LoVo (cell line): ENCODE measurements around the gene DGKZ.
"Not testable (repeated sequence)": the region's sequence is repeated elsewhere in the genome, so short reads cannot be mapped to it uniquely, and the experiment has no call there.

Experiments used
- DNase-seq: peaks from one replicate; pipeline ENCODE4 v3.0.0-alpha.2; 2016; ENCODE audit warnings: low spot score

The DGKZ gene, protein sequence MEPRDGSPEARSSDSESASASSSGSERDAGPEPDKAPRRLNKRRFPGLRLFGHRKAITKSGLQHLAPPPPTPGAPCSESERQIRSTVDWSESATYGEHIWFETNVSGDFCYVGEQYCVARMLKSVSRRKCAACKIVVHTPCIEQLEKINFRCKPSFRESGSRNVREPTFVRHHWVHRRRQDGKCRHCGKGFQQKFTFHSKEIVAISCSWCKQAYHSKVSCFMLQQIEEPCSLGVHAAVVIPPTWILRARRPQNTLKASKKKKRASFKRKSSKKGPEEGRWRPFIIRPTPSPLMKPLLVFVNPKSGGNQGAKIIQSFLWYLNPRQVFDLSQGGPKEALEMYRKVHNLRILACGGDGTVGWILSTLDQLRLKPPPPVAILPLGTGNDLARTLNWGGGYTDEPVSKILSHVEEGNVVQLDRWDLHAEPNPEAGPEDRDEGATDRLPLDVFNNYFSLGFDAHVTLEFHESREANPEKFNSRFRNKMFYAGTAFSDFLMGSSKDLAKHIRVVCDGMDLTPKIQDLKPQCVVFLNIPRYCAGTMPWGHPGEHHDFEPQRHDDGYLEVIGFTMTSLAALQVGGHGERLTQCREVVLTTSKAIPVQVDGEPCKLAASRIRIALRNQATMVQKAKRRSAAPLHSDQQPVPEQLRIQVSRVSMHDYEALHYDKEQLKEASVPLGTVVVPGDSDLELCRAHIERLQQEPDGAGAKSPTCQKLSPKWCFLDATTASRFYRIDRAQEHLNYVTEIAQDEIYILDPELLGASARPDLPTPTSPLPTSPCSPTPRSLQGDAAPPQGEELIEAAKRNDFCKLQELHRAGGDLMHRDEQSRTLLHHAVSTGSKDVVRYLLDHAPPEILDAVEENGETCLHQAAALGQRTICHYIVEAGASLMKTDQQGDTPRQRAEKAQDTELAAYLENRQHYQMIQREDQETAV

DNA sequence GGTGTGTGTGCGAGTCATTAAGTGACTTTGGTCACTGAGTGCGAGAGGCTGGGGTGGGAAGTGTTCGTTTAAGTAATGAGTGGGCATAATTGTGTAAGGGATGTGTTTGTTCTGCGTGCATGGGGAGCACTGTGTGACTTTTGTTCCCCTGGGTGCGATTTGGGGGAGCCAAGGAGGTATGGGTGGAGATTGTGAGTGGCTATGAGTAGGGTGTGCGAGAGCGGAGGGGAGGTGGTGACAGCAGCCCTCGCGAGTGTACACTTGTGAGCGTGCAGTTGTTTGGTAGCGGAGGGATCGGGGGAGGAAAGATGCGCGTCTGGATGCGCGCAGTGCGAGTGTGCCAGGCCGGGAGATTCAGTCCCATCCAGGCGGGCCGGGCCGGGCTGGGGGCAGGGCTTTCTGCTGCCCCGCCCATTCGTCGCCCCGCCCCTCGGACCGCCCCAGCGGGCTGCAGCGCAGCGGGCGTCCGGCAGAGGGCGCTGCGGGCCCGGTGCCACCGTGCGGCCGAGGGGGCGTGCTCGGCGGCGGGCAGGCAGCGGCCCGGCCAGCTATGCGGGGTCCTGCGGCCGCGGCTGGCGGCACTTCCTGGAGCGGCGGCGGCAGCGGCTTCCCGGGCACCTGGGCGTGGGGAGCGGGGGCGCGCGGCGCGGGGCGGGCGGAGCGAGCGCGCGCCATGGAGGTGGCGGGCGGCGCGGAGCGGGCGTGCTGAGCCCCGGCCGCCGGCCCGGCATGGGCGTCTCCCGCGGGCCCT is at the start of gene DGKZ:
TSS of gene DGKZ (plus strand) at position 578 of the 751 bp plus-strand sequence. CDS start 197 bp downstream, outside the sequence.
- DNase-seq, result peak; percentile 87

- no peak for DNase-seq
These were observed 48.4 kb upstream of the DGKZ start for GRCh38 chr11:46298699-46299433.

- DNase-seq, result no peak
These were observed 47.8 kb upstream of the DGKZ start for GRCh38 chr11:46299451-46299961.

DNA sequence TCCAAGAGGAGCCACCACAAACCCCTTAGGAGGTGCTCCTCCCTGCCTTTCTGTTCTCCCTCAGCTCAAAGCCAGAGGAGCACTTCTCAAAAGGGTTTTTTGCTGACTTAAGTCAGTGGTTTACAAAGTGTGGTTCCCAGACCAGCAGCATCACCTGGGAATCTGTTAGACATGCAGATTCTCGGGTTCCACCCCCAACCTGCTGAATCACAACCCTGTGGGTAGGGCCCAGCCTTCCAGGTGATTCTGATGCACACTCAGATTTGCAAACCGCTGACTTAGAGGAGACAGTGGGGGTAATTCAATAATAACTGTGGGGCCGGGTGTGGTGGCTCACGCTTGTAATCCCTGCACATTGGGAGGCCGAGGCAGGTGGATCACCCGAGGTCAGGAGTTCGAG is 47.0 kb upstream of the DGKZ start:
- no peak for DNase-seq

GRCh38 chr11:46302866-46303265 is 44.4 kb upstream of the DGKZ start:
- DNase-seq, result no peak

DNA sequence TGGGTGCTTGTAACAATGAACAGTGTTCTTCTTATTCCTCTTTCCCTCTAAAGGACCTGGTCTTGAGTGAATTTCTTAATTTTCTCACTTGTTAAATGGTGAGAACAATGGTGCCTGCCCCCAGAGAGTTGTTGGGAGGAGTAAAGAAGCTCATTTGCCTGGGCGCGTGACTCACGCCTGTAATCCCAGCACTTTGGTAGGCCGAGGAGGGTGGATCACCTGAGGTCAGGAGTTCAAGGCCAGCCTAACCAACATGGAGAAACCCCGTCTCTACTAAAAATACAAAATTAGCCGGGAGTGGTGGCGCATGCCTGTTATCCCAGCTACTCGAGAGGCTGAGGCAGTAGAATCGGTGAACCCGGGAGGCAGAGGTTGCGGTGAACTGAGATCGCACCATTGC is 43.2 kb upstream of the DGKZ start:
- not testable (repeated sequence) for DNase-seq

DNA sequence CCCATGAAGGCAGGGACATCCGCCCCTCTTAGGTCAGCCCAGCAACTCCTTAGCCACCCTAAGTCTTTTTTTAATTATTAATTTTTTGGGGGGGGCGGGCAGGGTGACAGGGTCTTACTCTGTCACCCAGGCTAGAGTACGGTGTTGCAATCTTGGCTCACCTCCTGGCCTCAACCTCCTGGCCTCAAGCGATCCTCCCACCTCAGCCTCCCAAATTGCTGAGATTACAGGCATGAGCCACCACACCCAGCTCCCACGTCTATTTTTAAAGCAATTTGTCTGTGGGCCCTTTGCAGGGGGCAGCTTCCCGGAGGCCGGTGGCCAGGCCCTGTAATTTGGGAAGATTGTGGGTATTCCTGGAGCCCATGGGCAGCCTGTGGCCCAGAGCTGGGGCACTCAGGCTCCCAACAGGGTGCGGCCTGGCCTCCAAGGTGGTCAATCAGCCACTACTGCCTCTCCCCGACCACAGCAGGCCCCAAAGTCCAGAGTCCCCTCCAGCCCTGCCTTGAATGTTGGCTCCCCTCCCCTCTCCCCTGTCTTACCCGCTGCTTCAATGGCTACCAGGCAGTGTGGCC is 42.6 kb upstream of the DGKZ start:
- no peak for DNase-seq

- no peak for DNase-seq
These were observed 42.0 kb upstream of the DGKZ start for GRCh38 chr11:46305295-46305694.

GRCh38 chr11:46306296-46306853 is 40.9 kb upstream of the DGKZ start:
- no peak for DNase-seq

DNA sequence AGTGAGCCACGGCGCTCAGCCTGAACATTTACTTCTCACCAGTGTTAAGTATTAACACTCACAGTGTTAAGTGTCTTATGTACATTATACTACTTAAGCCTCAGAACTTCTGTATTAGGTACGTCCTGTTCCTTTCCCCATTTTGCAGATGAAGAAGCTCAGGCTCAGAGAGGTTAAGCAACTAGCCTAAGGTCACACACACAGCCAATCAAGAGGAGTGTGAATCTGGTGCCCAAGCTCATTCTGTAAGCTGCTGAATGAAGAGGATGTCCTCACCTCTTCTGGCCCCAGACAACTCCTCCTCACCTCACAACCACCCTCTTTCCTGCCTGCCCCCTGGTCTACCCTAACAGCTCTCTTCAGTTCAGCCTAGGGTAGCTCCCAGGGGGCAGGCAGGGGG is 39.9 kb upstream of the DGKZ start:
- no peak for DNase-seq

- no peak for DNase-seq
These were observed 39.4 kb upstream of the DGKZ start for GRCh38 chr11:46307785-46308341.

DNA sequence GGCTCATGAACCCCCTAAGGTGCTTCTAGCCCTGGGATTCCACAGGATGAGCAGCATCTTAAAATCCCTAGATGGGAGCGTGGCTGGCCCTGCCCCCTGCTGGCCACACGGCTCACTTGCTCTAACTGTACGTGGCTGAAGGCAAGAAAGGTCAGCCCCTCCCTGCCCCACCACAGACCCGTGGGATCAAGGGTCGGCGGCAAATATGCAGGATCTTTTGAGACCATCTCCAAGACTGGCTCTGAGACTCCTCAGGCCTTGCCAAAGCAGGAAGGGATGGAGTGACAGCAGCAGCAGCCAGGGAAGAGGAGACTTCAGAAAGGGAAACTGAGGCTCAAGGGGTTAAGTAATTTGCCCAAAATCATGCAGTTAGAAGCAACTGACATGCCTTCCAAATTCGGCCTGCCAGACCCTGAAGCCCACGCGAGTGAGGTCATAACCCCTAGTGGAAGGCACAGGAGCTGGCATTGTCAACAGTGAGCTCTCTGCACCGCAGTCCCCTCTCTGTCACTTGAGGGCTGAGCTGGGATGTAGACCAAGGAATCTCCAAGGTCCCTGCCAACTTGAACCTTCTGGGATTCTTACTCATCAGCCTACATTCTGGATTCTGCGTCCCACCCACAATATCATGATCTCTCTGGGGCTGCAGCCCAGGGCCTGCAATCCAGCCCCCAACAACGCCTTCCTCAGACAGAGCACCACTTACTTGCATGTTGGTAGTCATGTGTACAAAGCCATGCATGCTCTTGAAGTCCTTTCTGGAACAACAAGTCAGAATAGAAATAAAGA is 38.4 kb upstream of the DGKZ start:
- DNase-seq, result peak; percentile 74

DNA sequence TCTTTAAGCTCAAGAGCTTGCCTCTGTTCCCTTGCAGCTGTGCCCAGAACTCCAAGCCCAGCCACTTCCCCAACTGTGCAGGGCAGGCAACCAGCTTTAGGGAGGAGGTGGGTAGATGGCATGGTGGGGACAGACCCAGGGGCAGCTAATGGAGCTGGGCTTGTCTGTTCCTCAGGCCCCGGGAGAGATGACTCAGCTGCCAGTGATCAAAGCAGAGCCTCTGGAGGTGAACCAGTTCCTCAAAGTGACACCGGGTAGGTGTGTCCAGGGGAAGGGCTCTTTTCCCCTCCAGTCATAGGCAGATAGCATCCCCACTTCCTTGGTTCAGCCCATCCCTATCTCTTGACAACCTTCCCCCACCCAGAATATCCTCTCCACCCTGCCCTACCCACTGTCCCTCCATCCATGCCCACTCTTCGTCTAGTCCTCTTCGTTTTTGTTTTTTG is 37.4 kb upstream of the DGKZ start:
- peak; percentile 76 for DNase-seq

DNA sequence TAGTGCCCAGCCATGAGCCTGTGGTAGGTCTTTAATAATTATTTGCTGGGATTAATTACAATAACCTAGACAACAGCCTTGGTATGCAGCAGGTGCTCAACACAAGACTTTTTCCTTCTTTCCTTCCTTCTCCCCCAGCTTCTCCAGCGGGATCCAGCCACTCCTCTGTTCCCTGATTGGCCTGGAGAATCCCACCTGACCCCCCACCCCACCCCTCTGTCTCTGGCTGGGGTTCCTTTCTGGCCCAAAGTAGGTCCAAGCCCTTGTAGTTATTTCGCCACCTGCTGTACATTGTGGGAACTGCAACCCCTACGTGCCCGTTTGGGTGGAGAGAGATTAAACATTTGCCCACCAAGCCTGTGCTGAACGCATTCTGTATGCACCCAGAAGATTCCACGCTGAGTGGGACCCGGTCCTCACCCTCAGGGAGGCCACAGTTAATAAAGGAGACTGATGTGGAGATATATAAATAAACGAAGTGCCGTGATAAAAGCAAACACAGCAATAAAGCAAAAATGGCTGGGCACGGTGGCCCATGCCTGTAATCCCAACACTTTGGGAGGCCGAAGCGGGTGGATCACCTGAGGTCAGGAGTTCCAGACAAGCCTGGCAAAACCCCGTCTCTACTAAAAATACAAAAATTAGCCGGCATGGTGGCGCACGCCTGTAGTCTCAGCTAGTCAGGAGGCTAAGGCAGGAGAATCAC is 32.1 kb upstream of the DGKZ start:
- DNase-seq, result peak; percentile 57

DNA sequence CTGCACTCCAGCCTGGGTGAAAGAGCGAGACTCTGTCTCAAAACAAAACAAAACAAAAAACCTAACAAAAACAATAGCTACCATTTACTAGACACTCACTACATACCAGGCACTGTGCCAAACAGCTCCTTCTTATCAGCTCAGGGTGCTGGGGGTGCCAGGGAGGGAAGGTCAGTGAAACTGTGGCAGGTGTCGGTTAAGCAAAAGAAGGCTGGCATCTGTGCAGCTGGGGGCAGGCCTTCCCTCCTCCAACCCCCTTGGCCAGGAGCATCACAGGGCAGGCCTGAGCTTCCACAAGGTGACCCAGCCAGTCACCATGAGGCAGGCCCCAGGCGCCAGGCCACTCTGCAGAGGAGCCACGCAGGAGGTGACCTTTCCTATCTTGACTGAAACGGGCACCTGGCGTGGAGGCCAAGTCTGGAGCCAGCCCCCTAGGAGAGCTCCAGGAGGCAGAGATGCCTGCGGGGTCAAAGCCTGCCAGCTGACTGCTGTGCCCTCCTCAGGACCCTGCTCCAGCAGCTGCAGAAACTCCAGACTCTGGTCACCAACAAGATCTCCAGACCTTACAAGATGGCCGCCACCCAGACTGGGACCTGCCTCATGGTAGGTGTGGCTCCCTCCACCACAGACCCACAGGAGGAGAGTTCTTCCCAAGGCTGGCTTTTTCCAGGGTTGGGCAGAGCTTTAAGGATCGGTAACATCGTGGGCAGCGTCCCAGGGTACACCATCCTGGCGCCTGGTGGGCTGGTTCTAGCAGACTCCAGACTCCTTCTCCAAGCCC is 31.3 kb upstream of the DGKZ start:
- DNase-seq, result peak; percentile 21

DNA sequence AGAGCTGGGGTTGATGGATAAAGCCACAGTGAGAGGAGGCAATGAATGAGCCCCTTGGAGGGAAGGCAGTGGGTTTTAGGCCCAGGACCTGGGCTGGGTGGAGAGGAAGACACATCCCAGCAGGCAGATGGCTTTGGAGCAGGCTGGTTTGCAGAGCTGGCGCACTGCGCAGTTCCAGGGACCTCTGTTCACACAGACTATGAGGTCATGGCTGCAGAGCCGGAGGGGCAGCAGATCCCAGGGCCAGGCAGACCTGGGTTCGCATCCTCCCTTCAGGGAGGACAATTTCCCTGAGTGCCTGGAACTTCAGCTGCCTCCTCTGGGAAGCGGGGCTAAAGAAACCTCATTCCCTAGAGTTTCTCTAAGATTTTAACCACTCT is 28.2 kb upstream of the DGKZ start:
- DNase-seq, result no peak

GRCh38 chr11:46321757-46322156 is 25.5 kb upstream of the DGKZ start:
- no peak for DNase-seq

GRCh38 chr11:46322759-46323158 is 24.5 kb upstream of the DGKZ start:
- DNase-seq, result no peak
